SU-DHL-6 (cell line): Measurements from ENCODE around the gene RAD9B.

Experiments used
- CTCF ChIP-seq: fragments of 200-600 bp; sonication (generic); IDR thresholded peaks from one replicate; pipeline ENCODE4 v1.5.1; 2017; ENCODE audit warnings: antibody characterized with exemption, mild to moderate bottlenecking, low read length, moderate library complexity; ENCODE audit not compliant: insufficient read depth, poor library complexity, severe bottlenecking
- EZH2phosphoT487 ChIP-seq: fragments of 200-600 bp; sonication (generic), shearing (Covaris generic); conservative IDR thresholded peaks from 2 replicates; pipeline ENCODE4 v1.6.1; 2018; ENCODE audit warnings: mild to moderate bottlenecking, antibody characterized with exemption, low read length, moderate library complexity, mixed read lengths

GRCh38 chr12:110531741-110532333, 29.7 kb downstream of the RAD9B start:
- TF ChIP-seq CTCF (no peak), EZH2phosphoT487 (no peak)
